ENCODE results near the gene LDLRAD4.

The LDLRAD4 gene

DNA sequence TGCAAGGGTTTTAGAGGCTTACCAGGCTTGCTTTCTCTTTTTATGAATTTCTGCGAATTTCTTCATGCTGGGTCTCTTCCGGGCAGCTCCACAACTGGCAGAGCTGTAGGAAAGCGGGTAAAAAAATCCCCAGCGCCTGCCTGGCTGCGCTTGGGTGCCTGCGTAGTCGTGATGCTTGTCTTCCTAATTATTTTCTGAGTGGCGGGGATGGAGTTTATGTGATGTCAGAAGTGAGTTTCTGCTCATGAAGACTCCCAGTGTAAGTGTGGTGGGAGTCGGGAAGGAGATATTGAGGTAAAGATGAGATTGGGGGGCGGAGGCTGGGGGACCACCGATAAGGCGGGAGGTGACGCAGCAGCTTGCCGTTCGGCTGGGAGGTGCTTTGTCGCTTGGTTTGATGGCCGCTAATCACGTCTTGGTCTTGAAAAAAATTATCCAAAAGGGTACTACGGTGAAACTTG, 229.8 kb downstream of the LDLRAD4 start:
- Histone ChIP-seq H3K4me2 (no peak overlapping the region), H3K9ac (no peak overlapping the region), H4K20me1 (ENCODE audit: insufficient read depth) (no peaks in the 10 kb centered on the region), H3K36me3 (ENCODE audit: insufficient read depth) (no peaks in the 10 kb centered on the region), H3K79me2 (ENCODE audit: insufficient read depth, low read depth) (no peaks in the 10 kb centered on the region), H3K27me3 (ENCODE audit: insufficient read depth, low read depth) (no peaks in the 10 kb centered on the region), H3K4me1 (ENCODE audit: low read depth, poor library complexity, severe bottlenecking) (no peaks in the 10 kb centered on the region), H3K4me3 (IDR thresholded peaks at IDR 0.05; ENCODE audit: insufficient read depth, low read depth, low read length) (no peak overlapping the region), H2AFZ (ENCODE audit: low read depth) (no peak overlapping the region), H3K27ac (no peak overlapping the region)
- TF ChIP-seq, protein P1, sequence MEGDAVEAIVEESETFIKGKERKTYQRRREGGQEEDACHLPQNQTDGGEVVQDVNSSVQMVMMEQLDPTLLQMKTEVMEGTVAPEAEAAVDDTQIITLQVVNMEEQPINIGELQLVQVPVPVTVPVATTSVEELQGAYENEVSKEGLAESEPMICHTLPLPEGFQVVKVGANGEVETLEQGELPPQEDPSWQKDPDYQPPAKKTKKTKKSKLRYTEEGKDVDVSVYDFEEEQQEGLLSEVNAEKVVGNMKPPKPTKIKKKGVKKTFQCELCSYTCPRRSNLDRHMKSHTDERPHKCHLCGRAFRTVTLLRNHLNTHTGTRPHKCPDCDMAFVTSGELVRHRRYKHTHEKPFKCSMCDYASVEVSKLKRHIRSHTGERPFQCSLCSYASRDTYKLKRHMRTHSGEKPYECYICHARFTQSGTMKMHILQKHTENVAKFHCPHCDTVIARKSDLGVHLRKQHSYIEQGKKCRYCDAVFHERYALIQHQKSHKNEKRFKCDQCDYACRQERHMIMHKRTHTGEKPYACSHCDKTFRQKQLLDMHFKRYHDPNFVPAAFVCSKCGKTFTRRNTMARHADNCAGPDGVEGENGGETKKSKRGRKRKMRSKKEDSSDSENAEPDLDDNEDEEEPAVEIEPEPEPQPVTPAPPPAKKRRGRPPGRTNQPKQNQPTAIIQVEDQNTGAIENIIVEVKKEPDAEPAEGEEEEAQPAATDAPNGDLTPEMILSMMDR (conservative IDR thresholded peaks at IDR 0.05; ENCODE audit: low read depth, low read length) = no peak

DNA sequence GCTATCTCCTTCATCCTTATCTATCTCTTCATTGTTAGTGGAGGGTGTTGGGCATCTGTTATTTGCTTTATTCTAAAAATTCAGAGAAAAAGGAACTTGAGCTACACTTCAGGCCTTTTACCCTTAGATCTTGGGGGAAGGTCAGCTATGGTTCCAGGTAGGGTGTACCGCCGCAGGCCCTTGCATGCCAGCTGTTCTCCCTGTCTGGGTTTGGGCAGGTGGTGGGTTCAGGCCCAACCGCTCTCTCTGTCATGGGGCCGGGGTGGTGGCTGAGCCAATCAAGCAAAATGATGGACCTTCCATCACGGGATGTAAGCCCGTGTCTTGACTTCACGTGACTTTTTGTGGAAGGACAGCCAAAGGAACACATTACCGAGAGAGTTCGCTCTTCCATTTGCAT, 231.1 kb downstream of the LDLRAD4 start:
- H3K4me2 ChIP-seq = no peak overlapping the region

DNA sequence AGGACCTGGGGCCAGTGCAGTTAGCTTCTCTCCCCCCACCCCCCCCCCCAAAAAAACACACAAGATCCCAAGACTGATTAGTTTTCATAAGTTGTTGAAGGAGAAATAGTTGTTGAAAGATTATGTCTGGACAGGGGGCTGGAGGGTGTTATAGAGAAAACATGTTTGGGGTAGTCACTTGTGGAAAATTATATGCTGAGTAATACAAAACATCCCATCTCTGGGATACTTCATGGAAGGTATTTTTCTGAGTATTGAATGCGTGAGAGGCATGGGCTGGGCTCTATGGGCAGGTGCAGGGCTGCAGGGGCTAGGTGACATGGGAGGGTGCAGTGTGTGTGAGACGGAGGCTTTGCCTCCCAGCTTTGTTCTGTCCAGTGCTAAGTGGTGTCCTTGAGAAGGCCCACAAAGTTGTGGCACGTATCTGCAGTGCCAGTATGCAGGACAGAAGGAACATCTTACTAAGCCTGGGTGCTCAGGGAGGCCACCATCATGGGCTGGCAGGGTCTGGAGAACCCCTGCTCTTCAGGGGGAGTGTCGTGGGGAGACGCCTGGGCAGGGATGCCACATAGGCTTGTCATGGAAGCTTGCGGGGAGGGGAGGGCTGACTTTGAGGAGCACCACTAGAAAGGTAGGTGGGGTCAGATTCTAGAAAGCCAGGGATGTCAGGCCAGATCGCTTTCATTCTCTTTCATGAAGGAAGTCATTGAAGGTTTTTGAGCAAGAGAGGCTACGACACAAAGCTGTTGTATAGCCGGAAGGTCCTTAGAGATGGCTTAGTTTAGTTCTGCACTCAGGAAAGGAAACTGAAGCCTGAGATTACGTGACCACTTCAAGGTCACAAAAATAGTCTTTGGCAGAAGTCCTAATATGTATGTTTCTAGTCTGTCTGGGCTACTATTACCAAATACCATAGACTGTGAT, 232.0 kb downstream of the LDLRAD4 start:
- Histone ChIP-seq H3K79me2 (ENCODE audit: insufficient read depth, low read depth) (no peaks in the 10 kb centered on the region), H3K27me3 (ENCODE audit: insufficient read depth, low read depth) (no peaks in the 10 kb centered on the region), H2AFZ (ENCODE audit: low read depth) (no peak overlapping the region), H3K36me3 (ENCODE audit: insufficient read depth) (no peaks in the 10 kb centered on the region), H3K9ac (no peak overlapping the region), H3K4me3 (IDR thresholded peaks at IDR 0.05; ENCODE audit: insufficient read depth, low read depth, low read length) (no peak overlapping the region), H3K4me1 (ENCODE audit: low read depth, poor library complexity, severe bottlenecking) (no peaks in the 10 kb centered on the region), H3K27ac (no peak overlapping the region), H4K20me1 (ENCODE audit: insufficient read depth) (no peaks in the 10 kb centered on the region), H3K4me2 (no peak overlapping the region)
- TF ChIP-seq, protein P1 (conservative IDR thresholded peaks at IDR 0.05; ENCODE audit: low read depth, low read length) = no peak

More for the DNA sequence above, 231.1 kb downstream of the LDLRAD4 start:
- H3K27ac ChIP-seq = no peak overlapping the region
- no peak overlapping the region for H3K9ac ChIP-seq
- no peaks in the 10 kb centered on the region for H3K79me2 ChIP-seq (ENCODE audit: insufficient read depth, low read depth)
- no peaks in the 10 kb centered on the region for H4K20me1 ChIP-seq (ENCODE audit: insufficient read depth)
- H2AFZ ChIP-seq (ENCODE audit: low read depth) = no peak overlapping the region
- H3K4me1 ChIP-seq (ENCODE audit: low read depth, poor library complexity, severe bottlenecking) = no peaks in the 10 kb centered on the region
- TF ChIP-seq, protein P1 (conservative IDR thresholded peaks at IDR 0.05; ENCODE audit: low read depth, low read length) = no peak
- H3K4me3 ChIP-seq (IDR thresholded peaks at IDR 0.05; ENCODE audit: insufficient read depth, low read depth, low read length) = no peak overlapping the region
- no peaks in the 10 kb centered on the region for H3K27me3 ChIP-seq (ENCODE audit: insufficient read depth, low read depth)
- H3K36me3 ChIP-seq (ENCODE audit: insufficient read depth) = no peaks in the 10 kb centered on the region

DNA sequence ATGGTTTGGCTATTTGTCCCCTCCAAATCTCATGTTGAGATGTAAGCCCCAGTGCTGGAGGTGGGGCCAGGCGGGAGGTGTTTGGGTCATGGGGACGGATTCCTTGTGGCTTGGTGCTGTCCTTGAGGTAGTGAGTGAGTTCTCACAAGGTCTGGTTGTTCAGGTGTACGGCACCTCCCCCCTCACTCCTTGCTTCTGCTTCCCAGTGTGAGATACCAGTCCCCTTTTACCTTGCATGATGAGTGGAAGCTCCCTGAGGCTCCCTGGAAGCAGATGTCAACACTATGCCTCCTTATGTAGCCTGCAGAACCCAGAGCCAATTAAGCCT, 232.6 kb downstream of the LDLRAD4 start:
- no peak overlapping the region for H3K27ac ChIP-seq
- H3K27me3 ChIP-seq (ENCODE audit: insufficient read depth, low read depth) = no peaks in the 10 kb centered on the region
- TF ChIP-seq, protein P1 (conservative IDR thresholded peaks at IDR 0.05; ENCODE audit: low read depth, low read length) = no peak
- no peak overlapping the region for H2AFZ ChIP-seq (ENCODE audit: low read depth)
- no peak overlapping the region for H3K4me3 ChIP-seq (IDR thresholded peaks at IDR 0.05; ENCODE audit: insufficient read depth, low read depth, low read length)
- H3K4me1 ChIP-seq (ENCODE audit: low read depth, poor library complexity, severe bottlenecking) = no peaks in the 10 kb centered on the region
- no peaks in the 10 kb centered on the region for H3K36me3 ChIP-seq (ENCODE audit: insufficient read depth)
- no peak overlapping the region for H3K4me2 ChIP-seq
- no peaks in the 10 kb centered on the region for H3K79me2 ChIP-seq (ENCODE audit: insufficient read depth, low read depth)
- H4K20me1 ChIP-seq (ENCODE audit: insufficient read depth) = no peaks in the 10 kb centered on the region
- no peak overlapping the region for H3K9ac ChIP-seq
